ENCODE data around the gene MYMX.
"Not testable (repeated sequence)": the region's sequence is repeated elsewhere in the genome, so short reads cannot be mapped to it uniquely, and the experiment has no call there.

MYMX gene

GRCh38 chr6:44185953-44186634 is 30.6 kb upstream of the MYMX start:
- no peak for FAIRE-seq
- DNase-seq (ENCODE audit: insufficient read length, low spot score), result no peak

- FAIRE-seq, result no peak
- DNase-seq (ENCODE audit: insufficient read length, low spot score), result no peak
Measured at GRCh38 chr6:44186635-44187025, 30.1 kb upstream of the MYMX start.

- FAIRE-seq (no peak), DNase-seq (ENCODE audit: insufficient read length, low spot score) (no peak)
Measured at GRCh38 chr6:44188819-44189218, 27.9 kb upstream of the MYMX start.

GRCh38 chr6:44189257-44189656 is 27.5 kb upstream of the MYMX start:
- no peak for DNase-seq (ENCODE audit: insufficient read length, low spot score)
- no peak for FAIRE-seq

- FAIRE-seq, result no peak
- no peak for DNase-seq (ENCODE audit: insufficient read length, low spot score)
Measured at GRCh38 chr6:44190715-44191114, 26.0 kb upstream of the MYMX start.

GRCh38 chr6:44192428-44193041 is 24.2 kb upstream of the MYMX start:
- DNase-seq (ENCODE audit: insufficient read length, low spot score), result no peak
- FAIRE-seq, result no peak

GRCh38 chr6:44193307-44193910 is 23.3 kb upstream of the MYMX start:
- DNase-seq (ENCODE audit: insufficient read length, low spot score), result no peak
- no peak for FAIRE-seq

GRCh38 chr6:44194326-44194725 is 22.4 kb upstream of the MYMX start:
- FAIRE-seq, result no peak

GRCh38 chr6:44196351-44196750 is 20.4 kb upstream of the MYMX start:
- FAIRE-seq, result not testable (repeated sequence)

More at GRCh38 chr6:44194326-44194725, 22.4 kb upstream of the MYMX start:
- DNase-seq (ENCODE audit: insufficient read length, low spot score), result no peak

GRCh38 chr6:44198684-44199083 is 18.0 kb upstream of the MYMX start:
- FAIRE-seq (no peak), DNase-seq (ENCODE audit: insufficient read length, low spot score) (no peak)

More at GRCh38 chr6:44196351-44196750, 20.4 kb upstream of the MYMX start:
- not testable (repeated sequence) for DNase-seq (ENCODE audit: insufficient read length, low spot score)

- FAIRE-seq (no peak), DNase-seq (ENCODE audit: insufficient read length, low spot score) (no peak)
Measured at GRCh38 chr6:44199883-44200282, 16.8 kb upstream of the MYMX start.

- no peak for DNase-seq (ENCODE audit: insufficient read length, low spot score)
- FAIRE-seq, result no peak
Measured at GRCh38 chr6:44201200-44201599, 15.5 kb upstream of the MYMX start.

GRCh38 chr6:44201638-44202303 is 15.0 kb upstream of the MYMX start:
- FAIRE-seq, result no peak
- DNase-seq (ENCODE audit: insufficient read length, low spot score), result no peak

- no peak for DNase-seq (ENCODE audit: insufficient read length, low spot score)
- FAIRE-seq, result no peak
Measured at GRCh38 chr6:44202332-44202971, 14.3 kb upstream of the MYMX start.

GRCh38 chr6:44202972-44203750 is 13.6 kb upstream of the MYMX start:
- FAIRE-seq (no peak), DNase-seq (ENCODE audit: insufficient read length, low spot score) (no peak)

- FAIRE-seq, result no peak
- no peak for DNase-seq (ENCODE audit: insufficient read length, low spot score)
Measured at GRCh38 chr6:44203955-44204354, 12.8 kb upstream of the MYMX start.

GRCh38 chr6:44207966-44208365 is 8.8 kb upstream of the MYMX start:
- no peak for FAIRE-seq
- no peak for DNase-seq (ENCODE audit: insufficient read length, low spot score)

- DNase-seq (ENCODE audit: insufficient read length, low spot score) (no peak), FAIRE-seq (no peak)
Measured at GRCh38 chr6:44211284-44211683, 5.4 kb upstream of the MYMX start.

GRCh38 chr6:44214307-44214706 is 2.4 kb upstream of the MYMX start:
- FAIRE-seq (no peak), DNase-seq (ENCODE audit: insufficient read length, low spot score) (no peak)
